RPMI7951 (cell line): ENCODE measurements around the gene RACGAP1. TPM values are rescaled to one million over a fixed set of nuclear protein-coding genes. Genes with fewer than 3 reads are reported as not detected.
A peak's percentile ranks its signal among the peaks of the same experiment; 100 is the strongest.

ENCODE experiments used
- DNase-seq: peaks from one replicate; pipeline ENCODE4 v3.0.0-alpha.2; 2012; ENCODE audit warnings: low read depth
- total RNA-seq: library from RNA; depleted of rRNA; stranded (reverse); fragments of >200 nt; shearing (Covaris generic); gene quantifications from 2 replicates; pipeline ENCODE4 v1.2.3, GENCODE V29; 2014

The RACGAP1 gene
- total RNA-seq, 1 experiment from 2014 or later: 173 TPM

GRCh38 chr12:49985981-49986380, 39.3 kb downstream of the RACGAP1 start:
- no peak for DNase-seq

- DNase-seq: peak; percentile 9
Measured at GRCh38 chr12:49984476-49985359, 40.6 kb downstream of the RACGAP1 start.

DNA sequence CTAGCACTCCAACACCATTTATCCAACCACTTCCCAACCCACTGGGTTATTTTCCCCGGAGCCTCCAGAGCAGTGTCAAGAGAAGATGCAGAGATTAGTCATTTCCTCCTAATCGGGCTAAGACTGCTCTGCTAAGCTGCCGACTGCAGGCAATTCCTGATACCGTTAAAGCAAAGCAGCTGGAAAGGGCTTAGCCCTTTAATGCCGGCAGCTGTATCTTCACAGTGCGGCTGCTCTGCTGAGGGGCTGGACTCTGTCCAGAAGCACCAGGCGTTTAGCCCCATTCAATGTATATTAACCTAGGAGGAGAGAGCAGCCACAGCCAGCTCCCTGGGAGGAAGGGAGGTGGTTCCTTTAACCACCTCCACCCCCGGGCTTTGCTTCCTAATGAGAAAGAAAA, 41.4 kb downstream of the RACGAP1 start:
- DNase-seq: peak; percentile 94

GRCh38 chr12:49982246-49983087, 42.8 kb downstream of the RACGAP1 start:
- DNase-seq: peak; percentile 29

DNA sequence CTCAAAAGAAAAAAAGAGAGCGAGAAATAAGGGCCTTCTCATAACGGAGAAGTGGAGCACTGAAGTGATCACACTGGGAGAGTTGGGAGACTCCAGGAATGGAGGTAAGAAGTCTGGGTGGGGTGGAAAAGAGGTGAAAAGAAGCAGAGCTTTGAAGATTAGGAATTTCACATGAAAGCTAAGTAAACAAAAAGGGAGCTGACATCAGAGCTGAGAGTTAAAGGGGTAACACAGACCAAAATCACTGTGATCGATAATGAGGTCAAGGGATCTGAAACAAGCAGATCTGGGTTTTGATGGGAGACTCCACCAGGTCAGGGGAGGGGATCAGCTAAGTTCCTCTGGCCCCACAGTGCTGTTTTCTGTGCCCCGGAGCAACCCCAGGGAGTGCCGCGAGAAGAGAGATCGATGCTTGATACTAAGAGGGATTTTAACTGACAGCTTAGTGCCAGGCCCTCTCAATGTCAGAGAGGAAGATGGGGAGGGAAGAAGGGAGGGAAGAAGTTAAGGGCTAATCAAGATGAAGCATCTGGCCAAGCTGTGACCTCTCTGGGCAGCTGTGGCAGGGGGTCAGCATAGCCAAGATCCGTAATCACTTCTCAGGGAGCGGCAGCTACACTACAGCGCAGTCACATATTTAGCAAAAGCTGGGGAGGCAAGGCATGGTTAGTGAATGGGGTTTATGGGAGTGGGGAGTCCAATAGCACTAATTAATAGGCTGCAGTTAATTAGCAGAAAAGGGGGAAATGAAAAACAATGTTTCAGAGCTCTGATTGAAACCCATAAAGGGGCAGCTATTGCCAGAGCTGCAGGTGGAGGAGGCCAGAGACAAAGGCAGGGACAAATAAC, 44.6 kb downstream of the RACGAP1 start:
- DNase-seq: no peak

DNA sequence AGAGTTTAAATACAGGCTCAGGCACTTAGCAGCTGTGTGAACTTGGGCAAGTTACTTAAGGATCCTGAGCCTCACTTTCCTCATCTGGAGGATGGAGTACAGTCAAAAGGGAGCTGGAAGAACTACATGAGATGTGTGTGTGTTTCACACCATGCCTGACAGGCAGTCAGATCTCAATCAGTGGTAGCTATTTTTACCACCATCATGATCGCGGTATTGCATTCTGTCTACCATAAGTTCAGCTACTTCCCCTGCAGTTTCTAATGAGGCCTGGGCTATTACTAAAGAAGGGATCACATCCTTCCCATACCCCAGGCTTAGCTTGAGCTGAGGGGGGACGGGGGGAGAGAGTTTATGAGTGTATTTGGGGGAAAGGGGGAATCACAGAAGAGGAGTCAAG, 45.5 kb downstream of the RACGAP1 start:
- no peak for DNase-seq

- DNase-seq: no peak
Measured at GRCh38 chr12:49979016-49979586, 46.2 kb downstream of the RACGAP1 start.

DNA sequence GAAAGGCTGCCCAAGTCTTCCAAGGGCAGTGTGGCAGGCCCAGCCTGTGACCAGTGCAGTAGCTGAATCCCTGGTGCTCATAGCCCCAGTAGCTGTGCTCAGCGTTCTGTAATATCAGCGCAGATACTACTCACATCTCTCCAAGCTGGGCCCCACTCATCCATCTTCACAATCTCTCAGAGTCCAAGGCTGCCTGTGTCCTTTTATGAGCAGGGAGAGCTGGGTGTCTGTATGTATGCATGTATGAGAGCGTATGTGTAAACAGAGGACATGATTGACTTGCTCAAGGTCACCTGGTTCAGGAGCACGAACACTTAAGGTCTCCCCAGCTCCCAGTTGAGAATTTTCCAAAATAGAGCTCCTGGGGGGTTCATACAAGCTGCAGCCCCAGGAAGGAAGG, 47.2 kb downstream of the RACGAP1 start:
- DNase-seq: no peak

GRCh38 chr12:49976557-49976956, 48.7 kb downstream of the RACGAP1 start:
- DNase-seq: no peak

DNA sequence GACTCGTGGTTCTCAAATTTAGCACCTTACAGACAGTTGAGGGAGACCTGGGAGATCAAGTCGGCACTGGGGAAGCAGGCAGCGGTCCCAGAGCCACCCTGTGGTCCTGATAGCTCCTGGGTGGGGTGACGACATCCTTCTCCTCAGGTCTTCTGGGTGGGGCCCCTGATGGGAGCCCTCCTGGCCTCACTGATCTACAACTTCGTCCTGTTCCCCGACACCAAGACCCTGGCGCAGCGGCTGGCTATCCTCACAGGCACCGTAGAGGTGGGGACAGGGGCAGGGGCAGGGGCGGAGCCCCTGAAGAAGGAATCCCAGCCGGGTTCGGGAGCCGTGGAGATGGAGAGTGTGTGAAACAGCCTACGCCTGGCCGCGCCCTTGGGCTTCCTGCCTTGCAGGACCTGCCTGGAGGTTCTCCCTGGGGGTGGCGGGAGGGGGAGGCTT, 50.0 kb downstream of the RACGAP1 start:
- no peak for DNase-seq

- no peak for DNase-seq
Measured at GRCh38 chr12:49974677-49975317, 50.5 kb downstream of the RACGAP1 start.

DNA sequence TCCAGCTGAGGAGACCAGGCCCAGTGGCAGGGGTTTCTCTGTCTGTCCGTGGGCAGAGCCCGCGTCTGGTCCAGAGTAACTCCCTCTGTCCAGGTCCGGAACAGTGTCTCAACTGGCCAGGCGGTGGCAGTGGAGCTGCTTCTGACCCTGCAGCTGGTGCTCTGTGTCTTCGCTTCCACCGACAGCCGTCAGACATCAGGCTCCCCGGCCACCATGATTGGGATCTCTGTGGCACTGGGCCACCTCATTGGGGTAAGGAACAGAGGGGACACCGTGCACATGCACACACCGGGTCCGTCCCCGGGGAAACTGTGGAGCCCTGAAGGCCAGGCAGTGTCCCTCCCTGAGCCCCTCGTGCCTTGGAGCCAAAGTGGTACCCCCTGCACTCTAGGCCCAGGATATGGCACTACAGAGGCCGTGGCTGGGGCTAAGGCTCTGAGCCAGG, 51.0 kb downstream of the RACGAP1 start:
- DNase-seq: peak; percentile 56

GRCh38 chr12:49973361-49973830, 51.9 kb downstream of the RACGAP1 start:
- no peak for DNase-seq

DNA sequence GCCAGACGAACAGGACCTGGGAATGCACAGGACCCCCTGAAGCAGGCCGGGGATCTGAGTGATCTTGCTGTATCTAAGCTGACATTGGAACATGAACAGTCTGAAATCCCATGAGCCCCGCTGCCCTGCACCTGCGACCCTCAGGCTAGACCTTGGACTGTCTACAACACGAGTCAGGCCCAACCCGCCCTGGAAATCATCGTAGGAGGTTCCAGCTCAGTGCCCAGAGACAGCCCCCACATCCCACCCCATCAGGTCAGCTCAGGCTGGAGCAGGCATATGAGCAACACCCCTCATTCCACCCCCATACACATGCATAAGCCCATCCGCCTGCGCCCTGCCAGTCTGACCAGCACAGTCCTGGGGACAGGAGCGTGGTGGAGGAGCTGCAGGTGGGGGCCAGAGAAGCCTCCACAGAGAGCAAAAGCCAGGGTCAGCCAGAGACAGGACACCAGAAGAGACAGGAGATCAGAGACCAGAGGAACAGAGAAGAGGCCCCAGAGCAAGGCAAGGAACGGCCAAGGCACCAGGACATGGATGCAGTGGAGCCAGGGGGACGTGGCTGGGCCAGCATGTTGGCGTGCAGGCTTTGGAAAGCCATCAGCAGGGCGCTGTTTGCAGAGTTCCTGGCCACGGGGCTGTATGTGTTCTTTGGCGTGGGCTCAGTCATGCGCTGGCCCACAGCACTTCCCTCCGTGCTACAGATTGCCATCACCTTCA, 52.5 kb downstream of the RACGAP1 start, which contains the start of gene AQP6:
Gene AQP6, plus strand, starts transcription at position 307 of the 720 bp plus-strand sequence. Its CDS starts 227 bp downstream, at position 534.
- DNase-seq: no peak

- no peak for DNase-seq
Measured at GRCh38 chr12:49972129-49972528, 53.2 kb downstream of the RACGAP1 start.

- no peak for DNase-seq
Measured at GRCh38 chr12:49971141-49971540, 54.2 kb downstream of the RACGAP1 start.

DNA sequence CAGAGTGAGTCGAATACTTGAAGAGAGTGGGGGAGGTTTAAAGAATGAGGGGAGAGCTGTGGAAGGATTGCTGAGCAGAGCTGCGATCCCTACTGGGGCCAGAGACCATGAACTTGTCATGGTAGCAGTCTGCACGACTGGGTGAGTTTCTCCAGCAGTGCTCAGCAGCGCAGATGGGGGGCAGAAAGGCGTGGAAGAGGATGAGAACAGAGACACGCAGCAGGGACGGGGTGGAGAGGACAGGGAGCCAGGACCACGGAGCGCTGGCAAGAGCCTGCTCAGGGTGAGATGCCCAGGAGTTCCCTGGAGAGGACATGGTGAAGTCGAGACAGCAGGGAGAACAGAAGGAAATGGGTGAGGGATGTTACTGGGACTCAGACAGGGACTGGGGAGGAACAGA, 54.6 kb downstream of the RACGAP1 start:
- no peak for DNase-seq

DNA sequence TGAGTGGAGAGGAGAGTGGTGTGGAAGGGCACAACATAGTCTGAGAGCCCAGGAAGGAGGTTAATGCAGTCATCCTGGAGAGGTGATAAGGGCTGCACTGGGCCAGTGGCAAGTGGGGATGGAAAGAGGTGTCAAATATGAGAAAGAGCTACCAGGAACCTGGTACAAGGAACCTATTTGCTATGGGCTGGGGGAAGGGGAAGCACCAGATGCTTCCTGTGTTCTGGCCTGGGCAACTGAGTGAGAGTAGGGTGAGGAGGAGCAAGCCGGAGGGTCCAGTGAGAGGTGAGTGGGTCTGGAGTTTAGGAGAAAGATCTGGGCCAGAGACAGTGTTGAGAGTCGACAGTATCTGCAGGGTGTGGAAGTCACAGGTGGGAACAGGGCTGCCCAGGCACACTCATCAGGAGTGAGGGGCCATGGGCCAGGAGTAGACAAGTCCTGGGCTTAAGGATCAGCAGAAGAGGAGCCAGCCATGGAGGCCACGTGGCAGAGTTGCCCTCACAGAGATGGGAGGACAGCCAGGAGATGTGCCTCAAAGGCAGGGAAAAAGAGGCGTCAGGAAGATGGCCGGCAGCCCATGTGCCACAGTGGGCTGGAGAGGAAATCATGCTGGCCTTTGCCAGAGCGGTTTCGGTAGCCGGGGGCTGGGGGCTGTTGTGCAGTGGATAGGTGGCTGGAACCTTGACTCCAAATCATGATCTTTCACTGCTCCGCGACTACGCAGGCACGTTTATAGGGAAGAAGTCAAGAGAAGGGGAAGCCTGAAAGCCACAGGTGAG, 55.5 kb downstream of the RACGAP1 start:
- no peak for DNase-seq

- DNase-seq: peak; percentile 17
Measured at GRCh38 chr12:49969027-49969426, 56.3 kb downstream of the RACGAP1 start.
